Measurements from ENCODE around the gene FBXW11. TPM values are rescaled to one million over a fixed set of nuclear protein-coding genes. Genes with fewer than 3 reads are reported as not detected.

FBXW11 gene
- total RNA-seq, 1 experiment from 2014 or later = 85.3 TPM

DNA sequence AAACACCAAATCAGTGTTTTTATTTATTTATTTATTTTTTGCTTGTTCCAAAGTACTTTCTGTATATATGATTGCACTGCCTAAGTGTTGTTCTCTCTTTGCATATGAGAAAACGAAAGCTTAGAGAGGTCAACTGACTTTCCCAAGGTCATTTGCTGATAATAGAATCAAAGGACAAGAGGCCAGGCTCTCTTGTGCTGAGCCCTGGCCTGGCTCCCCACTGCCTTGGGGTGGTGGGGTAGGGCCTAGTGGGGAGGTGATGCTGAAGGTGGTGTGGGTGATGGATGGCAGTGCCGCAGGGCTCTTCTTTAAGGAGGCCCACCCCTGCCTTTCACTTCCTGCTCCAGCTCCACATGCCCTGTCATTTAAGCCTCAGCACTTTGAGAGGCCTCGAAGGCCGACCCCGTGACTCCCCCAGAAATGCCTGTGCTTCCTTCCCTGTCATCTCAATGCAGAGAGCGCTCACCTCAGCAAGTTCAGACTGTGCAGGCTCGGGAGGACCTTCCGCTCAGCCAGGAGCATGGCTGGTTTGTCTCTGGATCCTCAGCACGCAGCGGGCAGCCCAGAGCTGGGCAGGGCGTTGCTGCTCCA lies 161.3 kb downstream of the FBXW11 start:
- Mint-ChIP-seq H3K4me1 (peaks cover 20 to 22% of the 10 kb centered on the region in 2 experiments), H3K36me3 (ENCODE audit: insufficient read depth in 1 of 3, low read depth in 3 of 3) (peaks cover 0 to 4% (median 4%) of the 10 kb centered on the region in 3 experiments; a peak in 3 of 7 replicates), H3K9me3 (no peaks in the 10 kb centered on the region; a peak in 2 of 5 replicates), H3K27me3 (ENCODE audit: low read depth) (peaks cover 2% of the 10 kb centered on the region), H3K4me3 (no peak overlapping the region), H3K27ac (no peak overlapping the region; a peak in 1 of 7 replicates)
- H4K5ac ChIP-seq (ENCODE audit: insufficient read length, low read depth, low read length) = no peak overlapping the region
- H3K4me1 ChIP-seq (ENCODE audit: insufficient read depth, low read length) = no peaks in the 10 kb centered on the region
- no CpG with 5 or more reads among the region's 11 CpGs for WGBS (ENCODE audit: extremely low coverage, insufficient read length, low lambda C conversion rate)
- H3K27me3 ChIP-seq (ENCODE audit: insufficient read depth, low read length) = no peaks in the 10 kb centered on the region
- H2BK15ac ChIP-seq (ENCODE audit: low read depth, low read length) = no peak overlapping the region
- DNase-seq = no peak
- H3K23ac ChIP-seq (ENCODE audit: insufficient read length, low read depth, low read length) = no peak overlapping the region
- no peak overlapping the region for H2BK20ac ChIP-seq (ENCODE audit: low read depth, low read length, poor library complexity, severe bottlenecking)
- H4K8ac ChIP-seq (replicated peaks; ENCODE audit: insufficient read length, low read depth, low read length) = no peak overlapping the region
- H3K9me3 ChIP-seq (ENCODE audit: control insufficient read depth, low read depth, low read length) = no peaks in the 10 kb centered on the region
- H4K91ac ChIP-seq (ENCODE audit: insufficient read length, low read depth, low read length) = no peak overlapping the region
- H2BK12ac ChIP-seq (ENCODE audit: insufficient read length, low read depth, low read length) = no peak overlapping the region
- no peak overlapping the region for H3K27ac ChIP-seq (ENCODE audit: insufficient read length, low read depth, low read length)
- no peak overlapping the region for H3K4ac ChIP-seq (ENCODE audit: low read depth, low read length)
- no peak for TF ChIP-seq CTCF (conservative IDR thresholded peaks at IDR 0.05)
- H3K14ac ChIP-seq (ENCODE audit: insufficient read depth, low read length) = no peak overlapping the region; the same call in 1 of the 2 replicates
- no peak overlapping the region for H3K18ac ChIP-seq (ENCODE audit: insufficient read length, low read depth, low read length)
- no peaks in the 10 kb centered on the region for H4K20me1 ChIP-seq (ENCODE audit: control insufficient read depth, insufficient read depth, insufficient read length)
- no peaks in the 10 kb centered on the region for H3K79me1 ChIP-seq (ENCODE audit: insufficient read depth, low read depth, low read length, poor library complexity, severe bottlenecking)
- no peak overlapping the region for H2AFZ ChIP-seq (ENCODE audit: low read length)
- no peak overlapping the region for H3K4me2 ChIP-seq (ENCODE audit: insufficient read depth, insufficient read length, low read length)
- no peaks in the 10 kb centered on the region for H3K23me2 ChIP-seq (ENCODE audit: insufficient read length, low read depth, low read length, poor library complexity, severe bottlenecking)
- no peak overlapping the region for H2BK120ac ChIP-seq (ENCODE audit: low read depth, low read length, poor library complexity, severe bottlenecking)
- no peak overlapping the region for H2BK5ac ChIP-seq (ENCODE audit: insufficient read length, low read length)
- H3K79me2 ChIP-seq (ENCODE audit: insufficient read depth, low read length) = no peaks in the 10 kb centered on the region
- no peak overlapping the region for H3K9ac ChIP-seq (ENCODE audit: extremely low read depth, insufficient read length, low read length)
- H3K56ac ChIP-seq (ENCODE audit: insufficient read length, low read depth, low read length) = no peak overlapping the region
- no peak overlapping the region for H3T11ph ChIP-seq (ENCODE audit: low read length)
- H2AK5ac ChIP-seq (ENCODE audit: insufficient read length, low read length) = no peak overlapping the region
